H9 (cell line): ENCODE data around the gene LSM4. TPM values are rescaled to one million over a fixed set of nuclear protein-coding genes. Genes with fewer than 3 reads are reported as not detected.

Experiments used
- DNase-seq: peaks from one replicate; pipeline ENCODE4 v3.0.0-alpha.2; 2017
- H2AFZ ChIP-seq: one replicate; pipeline ENCODE4 v1.6.1; 2013; ENCODE audit warnings: mild to moderate bottlenecking, low read length, control low read depth, moderate library complexity
- H2AK5ac ChIP-seq: 2 replicates; pipeline ENCODE4 v1.6.1; 2013; ENCODE audit warnings: low read length, control low read depth, mixed read lengths; ENCODE audit not compliant: insufficient read length
- H2BK120ac ChIP-seq: one replicate; pipeline ENCODE4 v1.6.1; 2013; ENCODE audit warnings: low read depth, mild to moderate bottlenecking, low read length, control low read depth, inconsistent platforms; ENCODE audit not compliant: poor library complexity, severe bottlenecking
- H2BK12ac ChIP-seq: 2 replicates; pipeline ENCODE4 v1.6.1; 2013; ENCODE audit warnings: low read length, control low read depth, mixed read lengths, low read depth; ENCODE audit not compliant: insufficient read length
- H2BK15ac ChIP-seq: 2 replicates; pipeline ENCODE4 v1.6.1; 2013; ENCODE audit warnings: low read depth, low read length, control low read depth
- H2BK20ac ChIP-seq: one replicate; pipeline ENCODE4 v1.6.1; 2013; ENCODE audit warnings: low read depth, mild to moderate bottlenecking, low read length, control low read depth, inconsistent platforms; ENCODE audit not compliant: poor library complexity, severe bottlenecking
- H2BK5ac ChIP-seq: 2 replicates; pipeline ENCODE4 v1.6.1; 2013; ENCODE audit warnings: low read length, control low read depth, mixed read lengths; ENCODE audit not compliant: insufficient read length
- H3K14ac ChIP-seq: 2 replicates; pipeline ENCODE4 v1.6.1; 2013; ENCODE audit warnings: low read length, control low read depth; ENCODE audit not compliant: insufficient read depth
- H3K18ac ChIP-seq: 2 replicates; pipeline ENCODE4 v1.6.1; 2013; ENCODE audit warnings: low read depth, mild to moderate bottlenecking, mixed read lengths, low read length, control low read depth; ENCODE audit not compliant: insufficient read length
- H3K23ac ChIP-seq: 2 replicates; pipeline ENCODE4 v1.6.1; 2013; ENCODE audit warnings: low read length, control low read depth, mixed read lengths, low read depth; ENCODE audit not compliant: insufficient read length
- H3K23me2 ChIP-seq: 2 replicates; pipeline ENCODE4 v1.6.1; 2013; ENCODE audit warnings: low read depth, mild to moderate bottlenecking, mixed read lengths, low read length, control low read depth; ENCODE audit not compliant: insufficient read length, poor library complexity, severe bottlenecking
- H3K27ac ChIP-seq: 2 replicates; pipeline ENCODE4 v1.5.1; 2013; ENCODE audit warnings: low read length, control low read depth, mixed read lengths, low read depth; ENCODE audit not compliant: insufficient read length
- H3K27me3 ChIP-seq: 2 replicates; pipeline ENCODE4 v1.6.1; 2013; ENCODE audit warnings: low read length, control low read depth, inconsistent platforms; ENCODE audit not compliant: insufficient read depth
- H3K4ac ChIP-seq: 2 replicates; pipeline ENCODE4 v1.6.1; 2013; ENCODE audit warnings: low read depth, mild to moderate bottlenecking, control low read depth, inconsistent platforms, low read length, moderate library complexity
- H3K4me1 ChIP-seq: 2 replicates; pipeline ENCODE4 v1.6.1; 2013; ENCODE audit warnings: low read length, control low read depth, inconsistent platforms; ENCODE audit not compliant: insufficient read depth
- H3K4me2 ChIP-seq: 2 replicates; pipeline ENCODE4 v1.6.1; 2013; ENCODE audit warnings: low read length, control low read depth, mixed read lengths; ENCODE audit not compliant: insufficient read length, insufficient read depth
- H3K56ac ChIP-seq: 2 replicates; pipeline ENCODE4 v1.6.1; 2013; ENCODE audit warnings: low read depth, mild to moderate bottlenecking, mixed read lengths, low read length, control low read depth; ENCODE audit not compliant: insufficient read length
- H3K79me1 ChIP-seq: 2 replicates; pipeline ENCODE4 v1.6.1; 2013; ENCODE audit warnings: low read depth, mild to moderate bottlenecking, moderate library complexity, low read length, control low read depth, inconsistent platforms; ENCODE audit not compliant: insufficient read depth, poor library complexity, severe bottlenecking
- H3K79me2 ChIP-seq: 2 replicates; pipeline ENCODE4 v1.6.1; 2013; ENCODE audit warnings: low read length, control low read depth, inconsistent platforms; ENCODE audit not compliant: insufficient read depth
- H3K9ac ChIP-seq: 2 replicates; pipeline ENCODE4 v1.6.1; 2013; ENCODE audit warnings: low read length, control low read depth, mixed read lengths; ENCODE audit not compliant: insufficient read length; ENCODE audit errors: extremely low read depth
- H3K9me3 ChIP-seq: one replicate; pipeline ENCODE4 v1.6.1; 2013; ENCODE audit warnings: low read depth, low read length, inconsistent platforms; ENCODE audit not compliant: control insufficient read depth
- H3T11ph ChIP-seq: one replicate; pipeline ENCODE4 v1.6.1; 2013; ENCODE audit warnings: mild to moderate bottlenecking, low read length, control low read depth, inconsistent platforms
- H4K20me1 ChIP-seq: one replicate; pipeline ENCODE4 v1.6.1; 2013; ENCODE audit not compliant: control insufficient read depth, insufficient read length, insufficient read depth
- H4K5ac ChIP-seq: 2 replicates; pipeline ENCODE4 v1.6.1; 2013; ENCODE audit warnings: low read depth, mild to moderate bottlenecking, mixed read lengths, low read length, control low read depth; ENCODE audit not compliant: insufficient read length
- H4K8ac ChIP-seq: replicated peaks from 2 replicates; pipeline ENCODE4 v1.6.1; 2013; ENCODE audit warnings: low read length, control low read depth, mixed read lengths, low read depth; ENCODE audit not compliant: insufficient read length
- H4K91ac ChIP-seq: 2 replicates; pipeline ENCODE4 v1.6.1; 2013; ENCODE audit warnings: low read depth, mild to moderate bottlenecking, moderate library complexity, mixed read lengths, low read length, control low read depth; ENCODE audit not compliant: insufficient read length
- H3K27ac Mint-ChIP-seq, 3 experiments: 2 replicates in 2 of 3; 3 replicates in 1 of 3; pipeline ENCODE4 v1.8.0; 2020 to 2021; ENCODE audit warnings: mixed read lengths in 3 of 3, mild to moderate bottlenecking in 1 of 3, moderate library complexity in 1 of 3
- H3K27me3 Mint-ChIP-seq: 2 replicates; pipeline ENCODE4 v1.8.0; 2021; ENCODE audit warnings: low read depth, mild to moderate bottlenecking, moderate library complexity, mixed read lengths
- H3K36me3 Mint-ChIP-seq, 3 experiments: 2 replicates in 2 of 3; 3 replicates in 1 of 3; pipeline ENCODE4 v1.8.0; 2020 to 2021; ENCODE audit warnings: low read depth in 3 of 3, mixed read lengths in 3 of 3; ENCODE audit not compliant: insufficient read depth in 1 of 3
- H3K4me1 Mint-ChIP-seq, 2 experiments: 2 replicates each; pipeline ENCODE4 v1.8.0; 2020; ENCODE audit warnings: mixed read lengths in 2 of 2
- H3K4me3 Mint-ChIP-seq, 2 experiments: 2 replicates in 1 of 2; 3 replicates in 1 of 2; pipeline ENCODE4 v1.8.0; 2020 to 2021; ENCODE audit warnings: mild to moderate bottlenecking in 2 of 2, mixed read lengths in 2 of 2, moderate library complexity in 1 of 2
- H3K9me3 Mint-ChIP-seq, 2 experiments: 2 replicates in 1 of 2; 3 replicates in 1 of 2; pipeline ENCODE4 v1.8.0; 2020; ENCODE audit warnings: mild to moderate bottlenecking in 2 of 2, mixed read lengths in 2 of 2, moderate library complexity in 1 of 2
- WGBS: extraction: QIAGEN DNeasy Blood & Tissue Kit; methylation state at CpG from one replicate; pipeline ENCODE4 v1.1.7; 2013; ENCODE audit warnings: missing lambda C conversion rate, low lambda C conversion rate, mixed read lengths; ENCODE audit not compliant: insufficient read length; ENCODE audit errors: extremely low coverage; 5-methylcytosine and 5-hydroxymethylcytosine counted together
- total RNA-seq: library from RNA; stranded (reverse); gene quantifications from 2 replicates; pipeline ENCODE4 v1.2.1, GENCODE V29; 2021
- TF ChIP-seq, protein P1 (sequence below): fragments of 200-600 bp; sonication (generic); conservative IDR thresholded peaks from 3 replicates; pipeline ENCODE4 v1.8.0; 2021; ENCODE audit warnings: antibody characterized with exemption, mild to moderate bottlenecking

LSM4 gene
- total RNA-seq, 1 experiment from 2014 or later: 342 TPM

- Histone ChIP-seq H2BK5ac (no peak overlapping the region), H3K14ac (no peak overlapping the region), H3K9ac (no peak overlapping the region), H4K20me1 (no peaks in the 10 kb centered on the region), H3K27me3 (no peaks in the 10 kb centered on the region), H3K23ac (no peak overlapping the region), H2BK12ac (no peak overlapping the region), H3K23me2 (no peaks in the 10 kb centered on the region), H3K4me2 (no peak overlapping the region), H3K27ac (no peak overlapping the region), H3K4me1 (no peaks in the 10 kb centered on the region), H4K91ac (no peak overlapping the region), H2BK20ac (no peak overlapping the region), H2BK15ac (no peak overlapping the region), H3K79me1 (no peaks in the 10 kb centered on the region), H4K5ac (no peak overlapping the region), H3K56ac (no peak overlapping the region), H3K18ac (no peak overlapping the region), H3K4ac (no peak overlapping the region), H3K79me2 (no peaks in the 10 kb centered on the region), H2BK120ac (no peak overlapping the region), H2AK5ac (no peak overlapping the region), H2AFZ (no peak overlapping the region), H3K9me3 (no peaks in the 10 kb centered on the region), H3T11ph (no peak overlapping the region), H4K8ac (no peak overlapping the region)
- Mint-ChIP-seq H3K27ac (no peak overlapping the region; a peak in 1 of 7 replicates), H3K36me3 (peaks cover 5 to 57% (median 8%) of the 10 kb centered on the region in 3 experiments; a peak in 6 of 7 replicates), H3K4me1 (peaks cover 12 to 14% of the 10 kb centered on the region in 2 experiments), H3K4me3 (no peak overlapping the region), H3K9me3 (no peaks in the 10 kb centered on the region; a peak in 2 of 5 replicates), H3K27me3 (no peaks in the 10 kb centered on the region)
- TF ChIP-seq, protein P1, sequence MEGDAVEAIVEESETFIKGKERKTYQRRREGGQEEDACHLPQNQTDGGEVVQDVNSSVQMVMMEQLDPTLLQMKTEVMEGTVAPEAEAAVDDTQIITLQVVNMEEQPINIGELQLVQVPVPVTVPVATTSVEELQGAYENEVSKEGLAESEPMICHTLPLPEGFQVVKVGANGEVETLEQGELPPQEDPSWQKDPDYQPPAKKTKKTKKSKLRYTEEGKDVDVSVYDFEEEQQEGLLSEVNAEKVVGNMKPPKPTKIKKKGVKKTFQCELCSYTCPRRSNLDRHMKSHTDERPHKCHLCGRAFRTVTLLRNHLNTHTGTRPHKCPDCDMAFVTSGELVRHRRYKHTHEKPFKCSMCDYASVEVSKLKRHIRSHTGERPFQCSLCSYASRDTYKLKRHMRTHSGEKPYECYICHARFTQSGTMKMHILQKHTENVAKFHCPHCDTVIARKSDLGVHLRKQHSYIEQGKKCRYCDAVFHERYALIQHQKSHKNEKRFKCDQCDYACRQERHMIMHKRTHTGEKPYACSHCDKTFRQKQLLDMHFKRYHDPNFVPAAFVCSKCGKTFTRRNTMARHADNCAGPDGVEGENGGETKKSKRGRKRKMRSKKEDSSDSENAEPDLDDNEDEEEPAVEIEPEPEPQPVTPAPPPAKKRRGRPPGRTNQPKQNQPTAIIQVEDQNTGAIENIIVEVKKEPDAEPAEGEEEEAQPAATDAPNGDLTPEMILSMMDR: no peak
- DNase-seq: no peak
- WGBS: no CpG with 5 or more reads among the region's 9 CpGs
Observed at GRCh38 chr19:18350490-18350889, 27.6 kb upstream of the LSM4 start.
